PC-3 (cell line): Measurements from ENCODE around the gene STIMATE.

Experiments
- EZH2 ChIP-seq: fragments of 300-600 bp; sonication (generic); IDR thresholded peaks from one replicate; pipeline ENCODE4 v1.6.1; 2017; ENCODE audit warnings: antibody characterized with exemption, mild to moderate bottlenecking, low read length; ENCODE audit not compliant: unreplicated experiment
- TF ChIP-seq, protein P1 (sequence below): fragments of 300-600 bp; sonication (generic); conservative IDR thresholded peaks from 2 replicates; pipeline ENCODE4 v1.5.1; 2017; ENCODE audit warnings: antibody characterized with exemption, low read depth, mild to moderate bottlenecking, low read length

- TF ChIP-seq, protein P1, sequence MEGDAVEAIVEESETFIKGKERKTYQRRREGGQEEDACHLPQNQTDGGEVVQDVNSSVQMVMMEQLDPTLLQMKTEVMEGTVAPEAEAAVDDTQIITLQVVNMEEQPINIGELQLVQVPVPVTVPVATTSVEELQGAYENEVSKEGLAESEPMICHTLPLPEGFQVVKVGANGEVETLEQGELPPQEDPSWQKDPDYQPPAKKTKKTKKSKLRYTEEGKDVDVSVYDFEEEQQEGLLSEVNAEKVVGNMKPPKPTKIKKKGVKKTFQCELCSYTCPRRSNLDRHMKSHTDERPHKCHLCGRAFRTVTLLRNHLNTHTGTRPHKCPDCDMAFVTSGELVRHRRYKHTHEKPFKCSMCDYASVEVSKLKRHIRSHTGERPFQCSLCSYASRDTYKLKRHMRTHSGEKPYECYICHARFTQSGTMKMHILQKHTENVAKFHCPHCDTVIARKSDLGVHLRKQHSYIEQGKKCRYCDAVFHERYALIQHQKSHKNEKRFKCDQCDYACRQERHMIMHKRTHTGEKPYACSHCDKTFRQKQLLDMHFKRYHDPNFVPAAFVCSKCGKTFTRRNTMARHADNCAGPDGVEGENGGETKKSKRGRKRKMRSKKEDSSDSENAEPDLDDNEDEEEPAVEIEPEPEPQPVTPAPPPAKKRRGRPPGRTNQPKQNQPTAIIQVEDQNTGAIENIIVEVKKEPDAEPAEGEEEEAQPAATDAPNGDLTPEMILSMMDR = no peak
- TF ChIP-seq EZH2 = no peak
These were observed 1.2 kb downstream of the STIMATE start for GRCh38 chr3:52896151-52896550.
